ENCODE measurements around the gene NEK11.

Gene NEK11

DNA sequence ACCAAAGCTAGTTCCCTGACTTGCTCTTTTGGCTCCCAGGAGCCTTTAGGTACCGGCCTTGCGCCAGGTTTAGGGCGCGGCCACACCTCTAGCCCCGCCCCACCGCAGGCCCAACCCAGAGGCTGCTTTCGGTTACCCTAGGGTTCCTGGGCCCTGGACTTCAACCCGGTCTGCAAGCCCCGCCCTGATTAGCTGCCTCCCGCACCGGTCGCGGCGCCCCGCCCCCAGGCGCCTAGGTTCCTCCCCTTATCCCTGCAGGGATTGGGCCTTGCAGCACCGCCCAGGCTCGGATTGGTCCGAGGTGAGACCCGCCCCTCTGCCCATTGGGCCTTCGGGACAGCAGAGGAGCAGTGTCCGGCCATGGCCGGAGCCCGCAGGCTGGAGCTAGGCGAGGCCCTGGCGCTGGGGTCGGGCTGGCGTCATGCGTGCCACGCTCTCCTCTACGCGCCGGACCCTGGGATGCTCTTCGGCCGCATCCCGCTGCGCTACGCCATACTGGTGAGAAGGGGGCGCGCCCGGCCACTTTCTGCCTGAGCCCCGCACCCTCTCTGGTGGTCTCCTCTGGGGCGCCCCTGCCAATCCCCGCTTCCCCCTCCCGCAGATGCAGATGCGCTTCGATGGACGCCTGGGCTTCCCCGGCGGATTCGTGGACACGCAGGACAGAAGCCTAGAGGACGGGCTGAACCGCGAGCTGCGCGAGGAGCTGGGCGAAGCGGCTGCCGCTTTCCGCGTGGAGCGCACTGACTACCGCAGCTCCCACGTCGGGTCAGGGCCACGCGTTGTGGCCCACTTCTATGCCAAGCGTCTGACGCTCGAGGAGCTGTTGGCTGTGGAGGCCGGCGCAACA is 355.0 kb downstream of the NEK11 start, which contains the start of gene NUDT16:
Gene NUDT16, plus strand, starts transcription at position 330 of the 847 bp plus-strand sequence. Its CDS starts 31 bp downstream, at position 361.
- H3K9me3 Mint-ChIP-seq (ENCODE audit: low read depth), result no peaks in the 10 kb centered on the region
- no peaks in the 10 kb centered on the region for H3K27me3 Mint-ChIP-seq
- peak within 1 kb of the TSS; percentile 95 for H3K4me3 Mint-ChIP-seq
- H3K4me1 Mint-ChIP-seq (ENCODE audit: low read depth), result peaks cover 23% of the 10 kb centered on the region
- peaks cover 20% of the 10 kb centered on the region for H3K36me3 Mint-ChIP-seq
- H3K27ac Mint-ChIP-seq, result peak within 1 kb of the TSS; percentile 91

DNA sequence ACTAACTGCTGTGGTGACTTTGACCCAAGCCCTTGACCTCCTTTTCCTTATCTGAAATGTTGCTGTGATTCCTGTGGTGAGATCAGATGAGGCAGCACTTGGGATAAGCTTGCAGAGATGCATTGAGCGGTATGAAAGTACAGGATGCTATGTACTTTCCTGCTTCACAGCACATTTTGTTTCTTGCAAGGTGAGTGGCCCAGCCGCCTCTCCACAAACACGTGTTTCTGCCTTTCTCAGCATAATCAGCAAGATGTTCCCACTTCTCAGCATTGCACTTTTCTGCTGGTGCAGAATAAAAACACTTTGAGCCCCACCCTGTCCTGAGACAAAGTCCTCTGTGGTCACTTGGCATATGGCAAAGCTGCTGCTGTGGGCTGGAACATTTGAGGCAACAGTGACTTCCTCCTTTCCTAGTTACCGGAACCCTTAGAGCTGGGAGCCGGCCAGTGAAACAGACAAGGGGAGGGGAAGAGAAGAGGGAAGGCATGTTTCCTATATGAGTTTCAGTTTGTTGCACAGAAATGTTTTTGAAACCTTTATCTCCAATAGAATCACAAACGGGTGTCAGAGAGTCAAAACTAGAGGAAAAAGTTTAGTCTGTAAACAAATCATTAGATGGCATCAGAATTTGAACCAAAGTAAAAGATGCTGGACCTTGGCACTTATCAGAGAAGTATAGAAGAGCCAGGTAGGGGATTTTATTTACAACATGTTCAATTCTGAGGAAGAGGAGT is 359.9 kb downstream of the NEK11 start:
- Mint-ChIP-seq H3K4me3 (no peak overlapping the region), H3K4me1 (ENCODE audit: low read depth) (peaks cover 20% of the 10 kb centered on the region), H3K27ac (no peak overlapping the region), H3K27me3 (no peaks in the 10 kb centered on the region), H3K36me3 (peaks cover 18% of the 10 kb centered on the region), H3K9me3 (ENCODE audit: low read depth) (no peaks in the 10 kb centered on the region)

DNA sequence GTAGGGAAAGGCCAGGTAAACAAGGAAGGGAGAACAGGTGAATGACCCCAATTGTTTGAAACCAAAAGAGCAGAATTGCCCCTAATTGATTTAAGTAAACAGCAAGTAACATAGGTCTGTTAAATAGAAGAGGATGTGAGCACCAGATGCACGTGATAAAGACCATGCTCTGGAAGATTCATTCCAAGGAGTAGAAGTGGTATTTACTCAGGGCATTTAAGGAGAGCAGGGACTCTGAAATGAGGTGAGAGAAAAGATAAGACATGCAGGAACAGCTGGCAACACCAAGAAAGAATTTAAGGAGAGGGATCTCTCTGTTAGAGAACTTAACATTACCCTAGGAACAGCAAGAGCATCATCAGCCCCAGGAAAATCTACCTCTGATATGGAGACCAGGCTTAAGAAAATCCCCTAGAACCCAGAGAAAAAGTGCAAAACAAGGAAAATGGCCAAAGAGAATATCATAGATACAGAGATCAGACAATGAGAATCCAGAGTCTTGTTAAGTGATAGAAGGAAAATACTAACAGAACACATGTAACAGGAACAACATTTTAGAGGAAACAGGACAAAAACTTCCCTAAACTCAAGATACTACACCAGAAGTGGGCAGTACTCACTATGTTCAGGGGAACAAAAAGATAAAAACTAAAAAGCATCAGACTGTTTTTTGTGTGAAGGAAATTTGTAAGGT is 361.3 kb downstream of the NEK11 start:
- Mint-ChIP-seq H3K27ac (no peak overlapping the region), H3K4me1 (ENCODE audit: low read depth) (peaks cover 14% of the 10 kb centered on the region), H3K9me3 (ENCODE audit: low read depth) (no peaks in the 10 kb centered on the region), H3K4me3 (no peak overlapping the region), H3K36me3 (peaks cover 18% of the 10 kb centered on the region), H3K27me3 (no peaks in the 10 kb centered on the region)

DNA sequence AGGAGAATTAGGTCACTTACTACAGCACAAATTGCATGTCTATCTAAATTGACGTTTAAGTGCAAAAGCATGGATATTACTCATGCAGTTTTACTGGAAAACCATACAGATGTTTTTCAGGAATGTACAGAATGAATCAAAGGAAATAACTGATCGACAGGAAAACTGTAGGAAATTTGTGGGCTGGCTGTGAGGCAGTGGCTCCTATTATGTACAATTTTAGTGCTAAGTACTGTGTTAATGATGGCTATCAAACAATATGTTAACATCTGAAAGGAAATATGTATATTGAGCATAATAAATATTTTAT is 361.8 kb downstream of the NEK11 start:
- Mint-ChIP-seq H3K27me3 (no peaks in the 10 kb centered on the region), H3K9me3 (ENCODE audit: low read depth) (no peaks in the 10 kb centered on the region), H3K4me1 (ENCODE audit: low read depth) (peaks cover 14% of the 10 kb centered on the region), H3K36me3 (peaks cover 18% of the 10 kb centered on the region), H3K4me3 (no peak overlapping the region), H3K27ac (no peak overlapping the region)

DNA sequence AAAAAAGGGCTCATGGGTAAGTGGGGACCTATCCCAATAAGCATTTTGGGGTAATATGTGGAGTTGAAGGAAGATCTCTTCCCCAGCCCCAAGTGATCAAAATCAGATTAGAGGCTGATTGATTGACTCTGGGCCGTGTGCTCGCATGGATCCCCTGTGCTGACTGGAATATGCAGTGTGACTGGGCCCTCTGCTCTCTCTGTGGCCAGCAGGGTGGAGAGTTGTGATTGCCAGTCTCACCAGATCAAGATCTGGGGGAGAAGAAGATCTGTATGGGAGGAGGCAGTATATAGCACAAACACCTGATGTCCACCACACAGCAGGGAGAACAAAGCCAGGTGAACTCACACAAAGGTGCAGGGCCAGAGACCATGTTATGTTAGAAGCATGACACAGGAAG is 363.7 kb downstream of the NEK11 start:
- H3K36me3 Mint-ChIP-seq, result peaks cover 8% of the 10 kb centered on the region
- H3K4me1 Mint-ChIP-seq (ENCODE audit: low read depth), result peaks cover 14% of the 10 kb centered on the region
- H3K27me3 Mint-ChIP-seq, result no peaks in the 10 kb centered on the region
- H3K4me3 Mint-ChIP-seq, result no peak overlapping the region
- no peaks in the 10 kb centered on the region for H3K9me3 Mint-ChIP-seq (ENCODE audit: low read depth)
- no peak overlapping the region for H3K27ac Mint-ChIP-seq

DNA sequence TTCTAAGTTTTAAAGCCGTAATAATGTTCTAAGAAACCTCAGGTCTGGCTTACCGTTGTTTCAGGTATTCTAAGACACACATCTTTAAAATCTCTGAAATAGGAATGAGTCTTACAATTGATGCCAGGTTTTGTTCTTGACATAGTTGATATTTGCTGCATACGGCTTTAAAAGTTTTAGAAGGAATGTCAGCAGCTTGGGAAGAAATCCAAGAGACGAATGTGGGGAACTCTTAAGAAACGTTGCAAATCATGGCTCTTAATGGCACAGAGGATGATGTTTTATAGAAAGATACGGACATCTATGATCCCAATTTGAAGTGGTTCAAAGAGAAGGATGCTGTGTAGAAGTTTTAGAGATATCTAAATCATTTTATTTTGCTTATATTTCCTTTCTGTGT is 366.4 kb downstream of the NEK11 start:
- Mint-ChIP-seq H3K36me3 (no peaks in the 10 kb centered on the region), H3K4me3 (no peak overlapping the region), H3K4me1 (ENCODE audit: low read depth) (no peaks in the 10 kb centered on the region), H3K9me3 (ENCODE audit: low read depth) (no peaks in the 10 kb centered on the region), H3K27ac (no peak overlapping the region), H3K27me3 (no peaks in the 10 kb centered on the region)

DNA sequence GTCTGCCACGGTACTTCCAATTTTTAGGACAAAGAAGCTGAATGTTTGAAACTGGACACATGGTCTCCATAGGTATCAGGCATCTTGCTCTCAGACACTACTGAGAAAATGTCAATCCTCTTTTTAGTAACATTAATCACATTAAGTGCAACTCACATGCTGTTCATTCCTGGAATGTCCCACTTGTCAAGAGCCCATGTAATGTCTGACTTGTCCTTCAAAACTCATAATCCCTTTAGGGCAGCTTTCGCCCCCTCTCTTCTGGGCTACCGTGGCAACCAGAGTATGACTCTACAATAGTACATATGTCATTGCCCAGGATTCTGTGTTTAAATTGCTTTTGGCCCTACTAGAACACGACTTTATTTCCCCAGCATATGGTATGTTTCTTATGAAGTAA is 367.2 kb downstream of the NEK11 start:
- H3K27ac Mint-ChIP-seq, result no peak overlapping the region
- no peaks in the 10 kb centered on the region for H3K36me3 Mint-ChIP-seq
- no peak overlapping the region for H3K4me3 Mint-ChIP-seq
- H3K27me3 Mint-ChIP-seq, result no peaks in the 10 kb centered on the region
- H3K9me3 Mint-ChIP-seq (ENCODE audit: low read depth), result no peaks in the 10 kb centered on the region
- no peaks in the 10 kb centered on the region for H3K4me1 Mint-ChIP-seq (ENCODE audit: low read depth)

DNA sequence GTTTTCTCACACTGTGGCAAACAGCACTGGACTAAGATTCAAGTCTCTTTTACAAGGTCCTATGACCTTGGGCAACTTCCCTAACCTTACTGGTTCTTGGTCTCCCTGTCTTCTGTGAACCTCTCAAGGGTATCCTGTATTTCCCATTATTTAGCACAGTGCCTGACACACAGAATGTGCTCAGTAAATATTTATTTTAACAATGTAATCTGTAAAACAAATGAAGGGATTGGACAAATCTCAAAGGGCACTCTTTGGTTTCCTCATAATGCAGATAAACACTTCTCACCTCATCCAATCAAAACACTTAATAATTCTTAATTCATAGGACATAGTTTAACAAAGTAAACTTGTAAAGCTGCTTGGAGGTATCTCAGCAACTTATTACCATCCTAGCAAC is 367.7 kb downstream of the NEK11 start:
- no peak overlapping the region for H3K4me3 Mint-ChIP-seq
- no peaks in the 10 kb centered on the region for H3K4me1 Mint-ChIP-seq (ENCODE audit: low read depth)
- H3K36me3 Mint-ChIP-seq, result no peaks in the 10 kb centered on the region
- H3K27ac Mint-ChIP-seq, result no peak overlapping the region
- no peaks in the 10 kb centered on the region for H3K9me3 Mint-ChIP-seq (ENCODE audit: low read depth)
- H3K27me3 Mint-ChIP-seq, result no peaks in the 10 kb centered on the region

DNA sequence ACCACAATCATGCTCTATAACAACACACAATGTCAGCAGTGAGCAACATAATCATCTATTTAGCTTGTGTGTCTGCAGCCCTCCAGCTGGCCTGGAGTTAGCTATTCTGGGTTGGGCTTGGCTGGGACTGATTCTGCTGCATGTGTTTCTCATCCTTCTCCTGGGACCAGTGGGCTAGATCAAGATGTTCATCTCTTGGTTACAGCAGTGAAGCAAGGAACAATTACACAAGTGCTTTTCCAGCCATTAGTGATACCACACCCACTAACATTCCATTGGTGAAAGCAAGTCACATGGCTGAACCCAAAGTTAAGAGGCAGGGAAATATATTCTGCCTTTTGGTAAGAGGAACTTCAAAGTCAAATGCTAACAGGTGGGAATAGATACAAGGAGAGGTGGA is 369.5 kb downstream of the NEK11 start:
- Mint-ChIP-seq H3K9me3 (ENCODE audit: low read depth) (no peaks in the 10 kb centered on the region), H3K4me1 (ENCODE audit: low read depth) (no peaks in the 10 kb centered on the region), H3K4me3 (no peak overlapping the region), H3K36me3 (no peaks in the 10 kb centered on the region), H3K27me3 (no peaks in the 10 kb centered on the region), H3K27ac (no peak overlapping the region)

DNA sequence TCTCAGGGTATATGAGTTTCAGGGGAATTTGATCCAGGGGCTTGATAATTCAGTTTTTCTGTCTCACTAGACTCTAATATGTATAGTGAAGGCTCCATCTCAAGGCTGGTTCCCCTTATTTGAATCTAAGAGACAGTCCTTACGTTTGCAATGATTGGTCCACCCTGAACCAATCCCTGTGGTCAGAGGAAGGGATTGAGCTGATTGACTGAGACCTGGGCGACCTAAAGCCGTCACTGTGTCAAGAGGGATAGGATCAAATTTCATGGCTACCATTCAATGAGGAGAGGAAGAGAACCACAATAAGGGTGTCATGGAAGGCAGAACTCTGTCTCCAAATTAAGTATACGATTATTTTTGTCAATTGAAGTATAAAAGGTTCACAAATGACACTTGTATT is 371.2 kb downstream of the NEK11 start:
- Mint-ChIP-seq H3K27ac (no peak overlapping the region), H3K4me3 (no peak overlapping the region), H3K9me3 (ENCODE audit: low read depth) (no peaks in the 10 kb centered on the region), H3K4me1 (ENCODE audit: low read depth) (no peaks in the 10 kb centered on the region), H3K36me3 (no peaks in the 10 kb centered on the region), H3K27me3 (no peaks in the 10 kb centered on the region)

Data from activated naive CD8-positive, alpha-beta T cell (primary cell).